Common myeloid progenitor, CD34-positive (primary cell): ENCODE data around the gene TATDN2.

Source experiments
- CTCF ChIA-PET: fragments of 350-600 bp; sonication (Branson Sonifier 250); formaldehyde crosslinking; loops from one replicate; lab custom pipeline; 2021; ENCODE audit warnings: antibody characterized with exemption; lab: Charles Lee
- POLR2A ChIA-PET: fragments of 350-600 bp; sonication (Branson Sonifier 250); formaldehyde crosslinking; loops from one replicate; lab custom pipeline; 2021; ENCODE audit warnings: antibody characterized with exemption; lab: Charles Lee
- DNase-seq, 3 donors: peaks; one replicate each; pipeline versions ENCODE4 v3.0.0 to v3.0.0-alpha.2; 2013
- H3K27ac ChIP-seq, 2 experiments: 1 replicate in 1 of 2; 2 replicates in 1 of 2; pipeline ENCODE4 v1.7.0; 2013; ENCODE audit warnings: inconsistent platforms in 2 of 2, low read length in 2 of 2, mild to moderate bottlenecking in 2 of 2, low read depth in 1 of 2, moderate library complexity in 1 of 2; ENCODE audit not compliant: severe bottlenecking in 2 of 2, insufficient read depth in 1 of 2, poor library complexity in 1 of 2
- H3K27me3 ChIP-seq, 5 experiments: replicated peaks in 2 of 5; 1 replicate in 3 of 5; 2 replicates in 2 of 5; pipeline versions ENCODE4 v1.6.1 to v1.7.0; 2013; ENCODE audit warnings: low read length in 4 of 5, mild to moderate bottlenecking in 2 of 5, moderate library complexity in 2 of 5, inconsistent platforms in 1 of 5; ENCODE audit not compliant: insufficient read depth in 5 of 5, control insufficient read depth in 4 of 5
- H3K36me3 ChIP-seq, 4 experiments: 1 replicate in 2 of 4; 2 replicates in 2 of 4; pipeline versions ENCODE4 v1.6.1 to v1.7.0; 2013; ENCODE audit warnings: low read length in 3 of 4, control low read depth in 1 of 4, mild to moderate bottlenecking in 1 of 4; ENCODE audit not compliant: control insufficient read depth in 4 of 4, insufficient read depth in 4 of 4
- H3K4me1 ChIP-seq, 4 experiments: 1 replicate in 3 of 4; 2 replicates in 1 of 4; pipeline versions ENCODE4 v1.6.1 to v1.7.1; 2013; ENCODE audit warnings: low read length in 3 of 4, mild to moderate bottlenecking in 3 of 4, control low read depth in 1 of 4, inconsistent platforms in 1 of 4, moderate library complexity in 1 of 4; ENCODE audit not compliant: control insufficient read depth in 4 of 4, insufficient read depth in 4 of 4; ENCODE audit errors: control extremely low read depth in 1 of 4
- H3K4me3 ChIP-seq, 7 experiments: 1 replicate in 4 of 7; 2 replicates in 3 of 7; pipeline versions ENCODE4 v1.5.1 to v1.7.0; 2013; ENCODE audit warnings: mild to moderate bottlenecking in 7 of 7, low read length in 6 of 7, moderate library complexity in 6 of 7, inconsistent platforms in 2 of 7, low read depth in 2 of 7, control low read depth in 1 of 7; ENCODE audit not compliant: insufficient read depth in 4 of 7, control insufficient read depth in 1 of 7; ENCODE audit errors: extremely low read depth in 1 of 7
- H3K9me3 ChIP-seq, 5 experiments: 1 replicate in 4 of 5; 2 replicates in 1 of 5; pipeline versions ENCODE4 v1.6.1 to v1.7.1; 2013; ENCODE audit warnings: low read length in 4 of 5, mild to moderate bottlenecking in 2 of 5, inconsistent platforms in 1 of 5, low read depth in 1 of 5, moderate library complexity in 1 of 5; ENCODE audit not compliant: control insufficient read depth in 4 of 5, insufficient read depth in 2 of 5; ENCODE audit errors: control extremely low read depth in 1 of 5
- WGBS: methylation state at CpG from one replicate; pipeline ENCODE4 v1.1.5; 2013; ENCODE audit not compliant: insufficient coverage; 5-methylcytosine and 5-hydroxymethylcytosine counted together

TATDN2 gene

DNA sequence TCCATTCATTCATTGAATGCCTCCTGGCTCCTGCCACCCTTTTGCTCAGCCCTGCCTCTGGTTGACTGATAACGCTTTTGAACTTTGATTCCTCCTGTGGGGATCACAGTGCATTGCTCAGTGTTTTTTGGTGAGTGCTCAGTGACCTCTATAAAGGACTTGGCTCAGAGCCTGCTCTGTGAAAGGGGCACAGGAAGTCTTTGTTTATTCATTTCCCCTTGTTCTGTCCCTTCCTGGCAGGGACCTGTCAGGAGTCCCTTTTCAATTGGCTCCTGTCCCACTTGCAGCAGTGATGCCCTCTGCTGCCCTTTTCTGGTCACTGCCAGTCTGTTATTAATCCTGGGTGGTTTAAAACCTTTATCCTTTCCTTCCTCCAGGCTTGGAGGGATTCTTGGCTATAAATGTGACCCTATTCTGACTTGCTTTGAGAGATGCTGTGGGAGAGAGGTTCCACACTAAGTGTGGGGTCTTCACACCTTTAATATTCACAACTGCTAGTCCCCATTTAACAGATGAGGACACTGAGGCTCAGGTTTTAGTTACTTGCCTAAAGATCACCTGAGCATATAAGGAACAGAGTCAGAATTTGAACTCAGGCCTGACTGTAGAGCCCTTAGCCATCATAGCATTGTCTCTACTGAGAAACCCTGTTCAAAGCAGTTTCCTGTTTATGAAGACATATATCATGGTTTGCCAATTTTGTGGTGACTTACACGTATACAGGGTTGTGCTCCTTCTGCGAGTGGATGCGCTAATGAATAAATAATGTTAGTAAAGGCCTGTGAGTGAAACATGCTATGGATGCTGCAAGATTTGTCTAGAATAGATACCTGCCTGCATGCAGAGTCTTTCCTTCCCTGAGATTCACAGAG lies 23.2 kb upstream of the TATDN2 start:
- Histone ChIP-seq H3K27ac (no peak overlapping the region), H3K36me3 (peaks cover 0 to 6% (median 2%) of the 10 kb centered on the region in 4 experiments), H3K27me3 (no peaks in the 10 kb centered on the region), H3K4me1 (peaks cover 17 to 40% (median 34%) of the 10 kb centered on the region in 4 experiments), H3K9me3 (no peaks in the 10 kb centered on the region), H3K4me3 (no peak overlapping the region)
- 62% methylated on average over 4 of the region's 4 CpGs for WGBS
- DNase-seq = peak; percentile 65 to 70 (median 68)
- CTCF ChIA-PET = interaction anchor here (1.2 to 5.9 kb wide), 6 partner anchors 11 to 76 kb away, joined by 3 to 87 read pairs (median 4); no protein-coding TSS in a partner anchor
- POLR2A ChIA-PET = no interaction called here

DNA sequence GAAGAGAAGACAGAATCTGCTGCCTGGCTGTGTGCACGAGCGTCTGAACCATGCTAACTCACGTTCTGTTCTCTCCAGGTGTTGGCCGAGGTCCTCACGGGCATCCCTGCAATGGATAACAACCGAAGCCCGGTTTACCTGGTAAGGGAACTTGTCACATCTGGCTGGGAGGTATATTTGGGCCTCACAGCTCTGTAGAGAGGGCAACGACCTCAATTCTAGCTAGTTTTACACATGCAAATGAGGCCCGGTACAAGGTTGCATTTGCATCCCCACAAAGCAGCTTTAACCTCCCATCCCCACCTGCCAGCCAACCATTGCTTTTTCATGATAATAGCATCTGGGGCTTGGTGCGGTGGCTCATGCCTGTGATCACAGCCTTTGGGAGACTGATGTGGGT lies 22.0 kb upstream of the TATDN2 start:
- no peaks in the 10 kb centered on the region for H3K27me3 ChIP-seq
- WGBS = 96% methylated on average over 8 of the region's 10 CpGs
- peaks cover 0 to 6% (median 2%) of the 10 kb centered on the region in 4 experiments for H3K36me3 ChIP-seq
- no peak overlapping the region for H3K27ac ChIP-seq
- POLR2A ChIA-PET = no interaction called here
- no peaks in the 10 kb centered on the region for H3K9me3 ChIP-seq
- peaks cover 17 to 40% (median 34%) of the 10 kb centered on the region in 4 experiments for H3K4me1 ChIP-seq
- CTCF ChIA-PET = interaction anchor here (0.6 to 5.9 kb wide), 9 partner anchors 10 to 77 kb away, joined by 3 to 87 read pairs (median 4); no protein-coding TSS in a partner anchor
- DNase-seq = no peak
- H3K4me3 ChIP-seq = no peak overlapping the region

GRCh38 chr3:10228248-10228950 lies 19.9 kb upstream of the TATDN2 start:
- Histone ChIP-seq H3K4me1 (peaks cover 16 to 42% (median 32%) of the 10 kb centered on the region in 4 experiments), H3K36me3 (peaks cover 0 to 2% (median 0%) of the 10 kb centered on the region in 4 experiments), H3K27ac (peak overlapping the region in 1 of 2 experiments; percentile 34), H3K9me3 (no peaks in the 10 kb centered on the region), H3K27me3 (no peaks in the 10 kb centered on the region), H3K4me3 (peak overlapping the region in 3 of 7 experiments; percentile 15 to 30 (median 19))
- WGBS = 25% methylated on average over 2 of the region's 4 CpGs
- POLR2A ChIA-PET = interaction anchor here (0.6 to 1.2 kb wide), 2 partner anchors 19 to 36 kb away, joined by 3 to 4 read pairs; no protein-coding TSS in a partner anchor
- CTCF ChIA-PET = interaction anchor here (1.3 to 2.3 kb wide), 4 partner anchors 16 to 64 kb away, joined by 3 to 6 read pairs (median 4); partner anchors contain the start of gene GHRL
- peak; percentile 68 to 84 (median 79) for DNase-seq

- CTCF ChIA-PET = interaction anchor here (1.4 to 2.3 kb wide), 3 partner anchors 14 to 63 kb away, joined by 3 to 6 read pairs (median 4); partner anchors contain the start of gene GHRL
- WGBS = 98% methylated on average over 5 of the region's 7 CpGs
Observed at GRCh38 chr3:10229576-10229975, 18.7 kb upstream of the TATDN2 start.

DNA sequence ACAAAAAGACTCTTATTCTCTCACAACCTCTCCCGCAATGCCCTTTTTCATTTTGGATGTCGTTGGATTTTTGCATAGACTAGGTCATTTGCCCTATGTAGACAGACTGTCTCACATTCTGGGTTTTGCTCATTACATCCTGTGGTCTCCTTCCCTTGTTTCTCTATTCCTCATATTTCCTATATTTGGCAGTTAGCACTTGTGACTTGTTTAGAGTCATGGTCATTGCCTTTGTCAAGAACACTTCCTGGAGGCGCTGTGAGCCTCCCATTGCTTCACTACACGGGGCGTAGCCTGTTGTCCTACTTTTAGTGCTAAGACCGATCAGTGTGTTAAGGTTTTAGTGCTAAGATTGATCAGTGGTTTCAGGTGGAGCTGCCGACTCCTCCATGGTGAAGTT lies 16.1 kb upstream of the TATDN2 start:
- no peak for DNase-seq
- Histone ChIP-seq H3K9me3 (no peaks in the 10 kb centered on the region), H3K36me3 (peaks cover 0 to 7% (median 3%) of the 10 kb centered on the region in 4 experiments), H3K4me3 (no peak overlapping the region), H3K27ac (no peak overlapping the region), H3K27me3 (no peaks in the 10 kb centered on the region), H3K4me1 (peaks cover 8 to 25% (median 17%) of the 10 kb centered on the region in 4 experiments)
- ChIA-PET POLR2A (interaction anchor here (0.6 kb wide), 1 partner anchor 67 kb away, joined by 3 read pairs; no protein-coding TSS in a partner anchor), CTCF (interaction anchor here (1.3 kb wide), 1 partner anchor 27 kb away, joined by 3 read pairs; no protein-coding TSS in a partner anchor)
- 89% methylated on average over 2 of the region's 7 CpGs for WGBS

More at GRCh38 chr3:10229576-10229975, 18.7 kb upstream of the TATDN2 start:
- Histone ChIP-seq H3K27ac (no peak overlapping the region), H3K27me3 (no peaks in the 10 kb centered on the region), H3K4me3 (no peak overlapping the region), H3K36me3 (peaks cover 0 to 3% (median 2%) of the 10 kb centered on the region in 4 experiments), H3K4me1 (peaks cover 14 to 32% (median 25%) of the 10 kb centered on the region in 4 experiments), H3K9me3 (no peaks in the 10 kb centered on the region)
- POLR2A ChIA-PET = interaction anchor here (0.6 to 1.2 kb wide), 2 partner anchors 18 to 43 kb away, joined by 3 to 4 read pairs; no protein-coding TSS in a partner anchor
- no peak for DNase-seq

GRCh38 chr3:10233988-10234387 lies 14.3 kb upstream of the TATDN2 start:
- Histone ChIP-seq H3K4me3 (no peak overlapping the region), H3K4me1 (peaks cover 0 to 16% (median 7%) of the 10 kb centered on the region in 4 experiments), H3K27ac (no peak overlapping the region), H3K36me3 (peaks cover 0 to 7% (median 4%) of the 10 kb centered on the region in 4 experiments), H3K27me3 (no peaks in the 10 kb centered on the region), H3K9me3 (no peaks in the 10 kb centered on the region)
- CTCF ChIA-PET = interaction anchor here (1.4 kb wide), 1 partner anchor 51 kb away, joined by 3 read pairs; no protein-coding TSS in a partner anchor
- DNase-seq = no peak
- POLR2A ChIA-PET = no interaction called here
- WGBS = 98% methylated on average over 12 of the region's 13 CpGs
